ENCODE data around the gene GPR52. TPM values are rescaled to one million over a fixed set of nuclear protein-coding genes. Genes with fewer than 3 reads are reported as not detected.

Gene GPR52
- total RNA-seq, 1 donor from 2014 or later = 0.94 TPM

GRCh38 chr1:174465855-174466254 lies 18.1 kb downstream of the GPR52 start:
- Mint-ChIP-seq H3K9me3 (no peaks in the 10 kb centered on the region), H3K27ac (no peak overlapping the region), H3K4me3 (no peak overlapping the region), H3K27me3 (no peaks in the 10 kb centered on the region), H3K36me3 (no peaks in the 10 kb centered on the region), H3K4me1 (ENCODE audit: unreplicated experiment) (no peaks in the 10 kb centered on the region)
- DNase-seq (ENCODE audit: extremely low spot score, unreplicated experiment) = no peak
- no peak for TF ChIP-seq CTCF (conservative IDR thresholded peaks at IDR 0.05)

- no peak for DNase-seq (ENCODE audit: extremely low spot score, unreplicated experiment)
- Mint-ChIP-seq H3K4me3 (no peak overlapping the region), H3K36me3 (no peaks in the 10 kb centered on the region), H3K27me3 (no peaks in the 10 kb centered on the region), H3K27ac (no peak overlapping the region), H3K9me3 (no peaks in the 10 kb centered on the region), H3K4me1 (ENCODE audit: unreplicated experiment) (no peaks in the 10 kb centered on the region)
- no peak for TF ChIP-seq CTCF (conservative IDR thresholded peaks at IDR 0.05)
Observed at GRCh38 chr1:174466607-174467006, 18.8 kb downstream of the GPR52 start.

- no peak for TF ChIP-seq CTCF (conservative IDR thresholded peaks at IDR 0.05)
- no peaks in the 10 kb centered on the region for H3K9me3 Mint-ChIP-seq
- DNase-seq (ENCODE audit: extremely low spot score, unreplicated experiment) = no peak
Observed at GRCh38 chr1:174469052-174469451, 21.3 kb downstream of the GPR52 start.

GRCh38 chr1:174469687-174470086 lies 21.9 kb downstream of the GPR52 start:
- TF ChIP-seq CTCF (conservative IDR thresholded peaks at IDR 0.05) = no peak
- DNase-seq (ENCODE audit: extremely low spot score, unreplicated experiment) = no peak
- no peak overlapping the region for H3K27ac Mint-ChIP-seq
- H3K4me1 Mint-ChIP-seq (ENCODE audit: unreplicated experiment) = no peaks in the 10 kb centered on the region
- H3K27me3 Mint-ChIP-seq = no peaks in the 10 kb centered on the region
- no peak overlapping the region for H3K4me3 Mint-ChIP-seq
- no peaks in the 10 kb centered on the region for H3K9me3 Mint-ChIP-seq
- H3K36me3 Mint-ChIP-seq = no peaks in the 10 kb centered on the region

More at GRCh38 chr1:174469052-174469451, 21.3 kb downstream of the GPR52 start:
- H3K36me3 Mint-ChIP-seq = no peaks in the 10 kb centered on the region
- no peaks in the 10 kb centered on the region for H3K4me1 Mint-ChIP-seq (ENCODE audit: unreplicated experiment)
- H3K27me3 Mint-ChIP-seq = no peaks in the 10 kb centered on the region
- H3K4me3 Mint-ChIP-seq = no peak overlapping the region
- H3K27ac Mint-ChIP-seq = no peak overlapping the region

- Mint-ChIP-seq H3K9me3 (no peaks in the 10 kb centered on the region), H3K4me1 (ENCODE audit: unreplicated experiment) (peaks cover 4% of the 10 kb centered on the region), H3K27ac (no peak overlapping the region), H3K36me3 (no peaks in the 10 kb centered on the region), H3K27me3 (no peaks in the 10 kb centered on the region), H3K4me3 (no peak overlapping the region)
- no peak for TF ChIP-seq CTCF (conservative IDR thresholded peaks at IDR 0.05)
- no peak for DNase-seq (ENCODE audit: extremely low spot score, unreplicated experiment)
Observed at GRCh38 chr1:174479281-174479680, 31.5 kb downstream of the GPR52 start.

- TF ChIP-seq CTCF (conservative IDR thresholded peaks at IDR 0.05) = no peak
- Mint-ChIP-seq H3K27ac (no peak overlapping the region), H3K4me1 (ENCODE audit: unreplicated experiment) (peaks cover 4% of the 10 kb centered on the region), H3K36me3 (no peaks in the 10 kb centered on the region), H3K4me3 (no peak overlapping the region), H3K9me3 (no peaks in the 10 kb centered on the region), H3K27me3 (no peaks in the 10 kb centered on the region)
- no peak for DNase-seq (ENCODE audit: extremely low spot score, unreplicated experiment)
Observed at GRCh38 chr1:174480324-174480723, 32.6 kb downstream of the GPR52 start.
